ENCODE data around the gene SLC5A10. TPM values are rescaled to one million over a fixed set of nuclear protein-coding genes. Genes with fewer than 3 reads are reported as not detected.

SLC5A10 gene
- total RNA-seq, 1 experiment from 2014 or later: not detected

- H3T11ph ChIP-seq (ENCODE audit: low read length): no peak overlapping the region
- H2BK120ac ChIP-seq (ENCODE audit: low read depth, low read length, poor library complexity, severe bottlenecking): no peak overlapping the region
- H3K79me2 ChIP-seq (ENCODE audit: insufficient read depth, low read length): no peaks in the 10 kb centered on the region; the same call in 1 of the 2 replicates
- no peak overlapping the region for H3K9ac ChIP-seq (ENCODE audit: extremely low read depth, insufficient read length, low read length)
- H3K79me1 ChIP-seq (ENCODE audit: insufficient read depth, low read depth, low read length, poor library complexity, severe bottlenecking): no peaks in the 10 kb centered on the region
- H2BK5ac ChIP-seq (ENCODE audit: insufficient read length, low read length): no peak overlapping the region
- Mint-ChIP-seq H3K27me3 (ENCODE audit: low read depth) (no peaks in the 10 kb centered on the region), H3K27ac (no peak overlapping the region), H3K9me3 (no peaks in the 10 kb centered on the region), H3K36me3 (ENCODE audit: insufficient read depth in 1 of 3, low read depth in 3 of 3) (peaks cover 7 to 40% (median 31%) of the 10 kb centered on the region in 3 experiments; a peak in 6 of 7 replicates), H3K4me1 (peaks cover 0 to 3% of the 10 kb centered on the region in 2 experiments; a peak in 2 of 4 replicates), H3K4me3 (no peak overlapping the region)
- no peak overlapping the region for H3K4ac ChIP-seq (ENCODE audit: low read depth, low read length)
- no peak overlapping the region for H3K56ac ChIP-seq (ENCODE audit: insufficient read length, low read depth, low read length)
- H2BK20ac ChIP-seq (ENCODE audit: low read depth, low read length, poor library complexity, severe bottlenecking): no peak overlapping the region
- H3K27me3 ChIP-seq (ENCODE audit: insufficient read depth, low read length): no peaks in the 10 kb centered on the region
- no peak overlapping the region for H2AK5ac ChIP-seq (ENCODE audit: insufficient read length, low read length)
- no peak overlapping the region for H3K4me2 ChIP-seq (ENCODE audit: insufficient read depth, insufficient read length, low read length)
- H3K23me2 ChIP-seq (ENCODE audit: insufficient read length, low read depth, low read length, poor library complexity, severe bottlenecking): no peaks in the 10 kb centered on the region
- no peak overlapping the region for H3K23ac ChIP-seq (ENCODE audit: insufficient read length, low read depth, low read length)
- H3K9me3 ChIP-seq (ENCODE audit: control insufficient read depth, low read depth, low read length): no peaks in the 10 kb centered on the region
- H4K8ac ChIP-seq (replicated peaks; ENCODE audit: insufficient read length, low read depth, low read length): no peak overlapping the region
- TF ChIP-seq CTCF (conservative IDR thresholded peaks at IDR 0.05): no peak
- no peak for DNase-seq
- H3K18ac ChIP-seq (ENCODE audit: insufficient read length, low read depth, low read length): no peak overlapping the region
- H2BK12ac ChIP-seq (ENCODE audit: insufficient read length, low read depth, low read length): no peak overlapping the region
- no CpG with 5 or more reads among the region's 9 CpGs for WGBS (ENCODE audit: extremely low coverage, insufficient read length, low lambda C conversion rate)
- H4K91ac ChIP-seq (ENCODE audit: insufficient read length, low read depth, low read length): no peak overlapping the region
- H2AFZ ChIP-seq (ENCODE audit: low read length): no peak overlapping the region
- H3K27ac ChIP-seq (ENCODE audit: insufficient read length, low read depth, low read length): no peak overlapping the region
- H3K14ac ChIP-seq (ENCODE audit: insufficient read depth, low read length): no peak overlapping the region
- H4K5ac ChIP-seq (ENCODE audit: insufficient read length, low read depth, low read length): no peak overlapping the region
- H4K20me1 ChIP-seq (ENCODE audit: control insufficient read depth, insufficient read depth, insufficient read length): no peaks in the 10 kb centered on the region
- no peaks in the 10 kb centered on the region for H3K4me1 ChIP-seq (ENCODE audit: insufficient read depth, low read length)
- H2BK15ac ChIP-seq (ENCODE audit: low read depth, low read length): no peak overlapping the region
These were observed 36.7 kb downstream of the SLC5A10 start for GRCh38 chr17:18988546-18989173.
